HepG2 (cell line): ENCODE results near the gene TRMT1. TPM values are rescaled to one million over a fixed set of nuclear protein-coding genes. Genes with fewer than 3 reads are reported as not detected.

Experiments
- CBFB ChIP-seq: sonication (generic); formaldehyde crosslinking; IDR thresholded peaks from 2 replicates; pipeline ENCODE4 v1.4.0; 2020; ENCODE audit warnings: missing genetic modification reagents
- E2F2 ChIP-seq: sonication (generic); formaldehyde crosslinking; IDR thresholded peaks from 2 replicates; pipeline ENCODE4 v1.4.0; 2020; ENCODE audit warnings: missing genetic modification reagents, borderline replicate concordance
- GLMP ChIP-seq: sonication (generic); formaldehyde crosslinking; IDR thresholded peaks from 2 replicates; pipeline ENCODE4 v1.9.0; 2021; ENCODE audit warnings: missing genetic modification reagents, mild to moderate bottlenecking, borderline replicate concordance
- HOXD1 ChIP-seq: sonication (generic); formaldehyde crosslinking; IDR thresholded peaks from 2 replicates; pipeline ENCODE4 v1.5.0; 2020; ENCODE audit warnings: missing genetic modification reagents
- KAT2B ChIP-seq: fragments of 150-350 bp; IDR thresholded peaks from 2 replicates; pipeline ENCODE4 v1.6.1; 2014; ENCODE audit warnings: low read depth, low read length, borderline replicate concordance
- KLF12 ChIP-seq: sonication (generic); formaldehyde crosslinking; IDR thresholded peaks from 2 replicates; pipeline ENCODE4 v1.4.0; 2020; ENCODE audit warnings: missing genetic modification reagents, borderline replicate concordance
- NFE2 ChIP-seq: sonication (generic); formaldehyde crosslinking; IDR thresholded peaks from 2 replicates; pipeline ENCODE4 v1.4.0; 2020; ENCODE audit warnings: missing genetic modification reagents
- NFE2L1 ChIP-seq: sonication (generic); formaldehyde crosslinking; IDR thresholded peaks from 2 replicates; pipeline ENCODE4 v1.4.0; 2020; ENCODE audit warnings: missing genetic modification reagents, mild to moderate bottlenecking, borderline replicate concordance
- NR3C1 ChIP-seq: sonication (generic); formaldehyde crosslinking; IDR thresholded peaks from 2 replicates; pipeline ENCODE4 v1.4.0; 2020; ENCODE audit warnings: missing genetic modification reagents
- RCOR2 ChIP-seq: IDR thresholded peaks from 2 replicates; pipeline ENCODE4 v1.6.1; 2016; ENCODE audit warnings: missing biosample characterization, missing genetic modification reagents
- RERE ChIP-seq: IDR thresholded peaks from 2 replicates; pipeline ENCODE4 v1.6.1; 2016; ENCODE audit warnings: low read depth, missing genetic modification reagents, missing compliant biosample characterization
- SUZ12 ChIP-seq: fragments of 150-350 bp; IDR thresholded peaks from 2 replicates; pipeline ENCODE4 v1.6.1; 2014; ENCODE audit warnings: low read depth, low read length
- TBX2 ChIP-seq: sonication (generic); formaldehyde crosslinking; IDR thresholded peaks from 2 replicates; pipeline ENCODE4 v1.5.0; 2020; ENCODE audit warnings: missing genetic modification reagents, mild to moderate bottlenecking, borderline replicate concordance
- TOPORS ChIP-seq: sonication (generic); formaldehyde crosslinking; IDR thresholded peaks from 2 replicates; pipeline ENCODE4 v1.8.0; 2023; ENCODE audit warnings: mild to moderate bottlenecking, missing genetic modification reagents
- XRCC5 ChIP-seq: fragments of 200-400 bp; formaldehyde crosslinking; optimal IDR thresholded peaks from 2 replicates; pipeline ENCODE3; 2017; ENCODE audit warnings: mild to moderate bottlenecking, low read length
- ZFAT ChIP-seq: sonication (generic); formaldehyde crosslinking; conservative IDR thresholded peaks from 2 replicates; pipeline ENCODE4 v1.8.1; 2023; ENCODE audit warnings: missing genetic modification reagents, inconsistent platforms
- ZNF121 ChIP-seq: sonication (generic); formaldehyde crosslinking; IDR thresholded peaks from 2 replicates; pipeline ENCODE4 v1.5.0; 2020; ENCODE audit warnings: mild to moderate bottlenecking, missing genetic modification reagents
- ZNF205 ChIP-seq: IDR thresholded peaks from 2 replicates; pipeline ENCODE4 v1.6.1; 2018; ENCODE audit warnings: missing biosample characterization, missing genetic modification reagents
- ZNF530 ChIP-seq: sonication (generic); formaldehyde crosslinking; IDR thresholded peaks from 2 replicates; pipeline ENCODE4 v1.5.0; 2020; ENCODE audit warnings: low read depth, mild to moderate bottlenecking, missing genetic modification reagents
- ZNF569 ChIP-seq: sonication (generic); formaldehyde crosslinking; IDR thresholded peaks from 2 replicates; pipeline ENCODE4 v1.5.0; 2020; ENCODE audit warnings: mild to moderate bottlenecking, missing genetic modification reagents, moderate library complexity, borderline replicate concordance
- ZNF672 ChIP-seq: sonication (generic); formaldehyde crosslinking; IDR thresholded peaks from 2 replicates; pipeline ENCODE4 v1.8.1; 2022; ENCODE audit warnings: missing genetic modification reagents
- ZNF879 ChIP-seq: sonication (generic); formaldehyde crosslinking; IDR thresholded peaks from 2 replicates; pipeline ENCODE4 v1.8.1; 2023; ENCODE audit warnings: missing genetic modification reagents
- ZSCAN25 ChIP-seq: sonication (generic); formaldehyde crosslinking; IDR thresholded peaks from 2 replicates; pipeline ENCODE4 v1.8.0; 2022; ENCODE audit warnings: mild to moderate bottlenecking, missing genetic modification reagents
- polyA plus RNA-seq, 8 experiments: library from polyadenylated mRNA; depleted of rRNA in 3 of 8; stranded (reverse) in 7 of 8; unstranded in 1 of 8; fragments of >200 nt; fragmentation: Illumina TruSeq in 4 of 8; extraction: Trizol in 4 of 8; gene quantifications; 2 replicates each; pipeline versions ENCODE4 v1.2.1 to v1.2.3, GENCODE V29; 2011 to 2016; ENCODE audit warnings: low read depth in 4 of 8, missing spikeins in 1 of 8, mixed read lengths in 1 of 8; ENCODE audit not compliant: insufficient read depth in 1 of 8
- total RNA-seq, 5 experiments: library from RNA; depleted of rRNA; stranded (reverse); fragments of >200 nt; fragmentation: Illumina TruSeq; extraction: Trizol; gene quantifications; 2 replicates each; pipeline ENCODE4 v1.2.3, GENCODE V29; 2016; ENCODE audit warnings: low read depth in 1 of 5

TRMT1 gene
- total and polyA plus RNA-seq, 2 of the 13 experiments (the other 11 are each of a cell fraction or from before 2014, with no cell fraction given), result 35.5 to 44.1 TPM

GRCh38 chr19:13164343-13165161, 48.0 kb upstream of the TRMT1 start (continued):
- TF ChIP-seq GLMP (CRISPR knock-in tag) (no peak), RERE (CRISPR knock-in tag) (no peak), NFE2 (CRISPR knock-in tag) (no peak), RCOR2 (0 out of 2 replicates have a peak, but pooled peaks have one; percentile 49), ZNF530 (CRISPR knock-in tag) (no peak), ZFAT (CRISPR knock-in tag) (no peak), E2F2 (CRISPR knock-in tag) (no peak), KLF12 (peak; percentile 84; the same call in 1 of the 2 replicates), ZNF569 (no peak), ZNF672 (CRISPR knock-in tag) (no peak), HOXD1 (0 out of 2 replicates have a peak, but pooled peaks have one; percentile 59), ZNF205 (CRISPR knock-in tag) (peak; percentile 61; the same call in 1 of the 2 replicates), SUZ12 (no peak), ZNF879 (CRISPR knock-in tag) (no peak), ZSCAN25 (peak; percentile 34; the same call in 1 of the 2 replicates), TBX2 (CRISPR knock-in tag) (peak; percentile 73), TOPORS (no peak), ZNF121 (peak; percentile 41; the same call in 1 of the 2 replicates), KAT2B (no peak), XRCC5 (peak; percentile 92), CBFB (peak; percentile 75), NR3C1 (no peak), NFE2L1 (no peak)
